PC-9 (cell line): ENCODE measurements around the gene NR1H3.

Experiments
- EZH2 ChIP-seq: fragments of 200-600 bp; sonication (generic); IDR thresholded peaks from 2 replicates; pipeline ENCODE4 v1.8.0; 2017; ENCODE audit warnings: antibody characterized with exemption, low read depth
- TF ChIP-seq, protein P1 (sequence below): fragments of 200-600 bp; sonication (generic); conservative IDR thresholded peaks from 2 replicates; pipeline ENCODE4 v1.6.1; 2017; ENCODE audit warnings: mixed run types, antibody characterized with exemption, mild to moderate bottlenecking, moderate library complexity

DNA sequence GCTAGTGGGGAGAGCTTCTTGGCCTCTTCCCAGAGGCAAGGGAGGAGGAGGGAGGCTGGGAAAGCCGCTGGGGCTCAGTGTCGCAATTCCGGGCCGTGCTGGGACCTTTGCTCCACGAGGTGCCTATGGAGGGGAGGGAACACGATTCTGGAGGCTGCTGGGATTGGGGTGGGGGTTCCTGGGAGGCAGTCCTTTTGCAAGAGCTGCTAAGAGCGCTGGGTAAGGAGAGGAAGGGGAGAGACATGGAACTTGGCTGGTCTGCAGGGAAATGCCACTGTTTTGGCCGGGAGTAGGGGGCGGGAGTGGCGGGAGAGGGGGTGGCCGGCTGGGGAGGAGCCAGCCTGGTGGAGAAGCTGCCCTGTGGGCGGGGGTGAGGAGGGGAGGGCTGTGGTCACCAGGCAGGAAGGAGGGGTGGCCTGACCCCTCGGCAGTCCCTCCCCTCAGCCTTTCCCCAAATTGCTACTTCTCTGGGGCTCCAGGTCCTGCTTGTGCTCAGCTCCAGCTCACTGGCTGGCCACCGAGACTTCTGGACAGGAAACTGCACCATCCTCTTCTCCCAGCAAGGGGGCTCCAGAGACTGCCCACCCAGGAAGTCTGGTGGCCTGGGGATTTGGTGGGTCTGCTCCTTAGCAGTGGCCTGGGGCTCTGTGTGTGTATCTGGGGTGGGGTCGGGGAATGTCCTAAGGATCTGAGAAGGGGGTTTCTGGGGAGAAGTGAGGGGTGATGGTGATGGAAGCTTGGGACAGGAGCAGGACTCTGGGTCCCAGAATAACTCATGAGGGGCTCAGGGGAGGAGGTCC is at the start of gene NR1H3:
- TF ChIP-seq EZH2 = no peak
- TF ChIP-seq, protein P1, sequence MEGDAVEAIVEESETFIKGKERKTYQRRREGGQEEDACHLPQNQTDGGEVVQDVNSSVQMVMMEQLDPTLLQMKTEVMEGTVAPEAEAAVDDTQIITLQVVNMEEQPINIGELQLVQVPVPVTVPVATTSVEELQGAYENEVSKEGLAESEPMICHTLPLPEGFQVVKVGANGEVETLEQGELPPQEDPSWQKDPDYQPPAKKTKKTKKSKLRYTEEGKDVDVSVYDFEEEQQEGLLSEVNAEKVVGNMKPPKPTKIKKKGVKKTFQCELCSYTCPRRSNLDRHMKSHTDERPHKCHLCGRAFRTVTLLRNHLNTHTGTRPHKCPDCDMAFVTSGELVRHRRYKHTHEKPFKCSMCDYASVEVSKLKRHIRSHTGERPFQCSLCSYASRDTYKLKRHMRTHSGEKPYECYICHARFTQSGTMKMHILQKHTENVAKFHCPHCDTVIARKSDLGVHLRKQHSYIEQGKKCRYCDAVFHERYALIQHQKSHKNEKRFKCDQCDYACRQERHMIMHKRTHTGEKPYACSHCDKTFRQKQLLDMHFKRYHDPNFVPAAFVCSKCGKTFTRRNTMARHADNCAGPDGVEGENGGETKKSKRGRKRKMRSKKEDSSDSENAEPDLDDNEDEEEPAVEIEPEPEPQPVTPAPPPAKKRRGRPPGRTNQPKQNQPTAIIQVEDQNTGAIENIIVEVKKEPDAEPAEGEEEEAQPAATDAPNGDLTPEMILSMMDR = peak; percentile 70
